ENCODE measurements around the gene HLTF.
"Not testable (repeated sequence)": the region's sequence is repeated elsewhere in the genome, so short reads cannot be mapped to it uniquely, and the experiment has no call there.

The HLTF gene

GRCh38 chr3:149086232-149086988 lies at the start of gene HLTF:
Gene HLTF (minus strand): TSS chr3:149086533. CDS start chr3:149086336, 197 bp downstream.
- peak; percentile 95 for DNase-seq (ENCODE audit: low spot score)

GRCh38 chr3:149134575-149134974 lies 48.2 kb upstream of the HLTF start:
- no peak for DNase-seq (ENCODE audit: low spot score)

GRCh38 chr3:149131589-149131988 lies 45.3 kb upstream of the HLTF start:
- DNase-seq (ENCODE audit: low spot score), result no peak

- DNase-seq (ENCODE audit: low spot score), result peak; percentile 79
Measured at GRCh38 chr3:149129326-149130205, 43.2 kb upstream of the HLTF start, which contains the start of gene HPS3. Gene HPS3 (plus strand): TSS chr3:149129638. CDS start chr3:149129724, 86 bp downstream.

- DNase-seq (ENCODE audit: low spot score), result no peak
Measured at GRCh38 chr3:149128821-149129220, 42.5 kb upstream of the HLTF start.

- no peak for DNase-seq (ENCODE audit: low spot score)
Measured at GRCh38 chr3:149122721-149123578, 36.6 kb upstream of the HLTF start.

- peak; percentile 69 for DNase-seq (ENCODE audit: low spot score)
Measured at GRCh38 chr3:149120051-149120972, 34.0 kb upstream of the HLTF start.

- DNase-seq (ENCODE audit: low spot score), result no peak
Measured at GRCh38 chr3:149119466-149119865, 33.1 kb upstream of the HLTF start.

GRCh38 chr3:149118724-149119123 lies 32.4 kb upstream of the HLTF start:
- DNase-seq (ENCODE audit: low spot score), result no peak

- no peak for DNase-seq (ENCODE audit: low spot score)
Measured at GRCh38 chr3:149115114-149115513, 28.8 kb upstream of the HLTF start.

- DNase-seq (ENCODE audit: low spot score), result no peak
Measured at GRCh38 chr3:149114458-149114857, 28.1 kb upstream of the HLTF start.

- DNase-seq (ENCODE audit: low spot score), result no peak
Measured at GRCh38 chr3:149104484-149104883, 18.2 kb upstream of the HLTF start.

- DNase-seq (ENCODE audit: low spot score), result no peak
Measured at GRCh38 chr3:149101641-149102040, 15.3 kb upstream of the HLTF start.

GRCh38 chr3:149101154-149101553 lies 14.8 kb upstream of the HLTF start:
- DNase-seq (ENCODE audit: low spot score), result no peak

- DNase-seq (ENCODE audit: low spot score), result not testable (repeated sequence)
Measured at GRCh38 chr3:149097987-149098386, 11.7 kb upstream of the HLTF start.

GRCh38 chr3:149095487-149095886 lies 9.2 kb upstream of the HLTF start:
- DNase-seq (ENCODE audit: low spot score), result no peak

GRCh38 chr3:149091983-149092382 lies 5.7 kb upstream of the HLTF start:
- DNase-seq (ENCODE audit: low spot score), result no peak

GRCh38 chr3:149090907-149091306 lies 4.6 kb upstream of the HLTF start:
- DNase-seq (ENCODE audit: low spot score), result no peak

GRCh38 chr3:149090461-149090860 lies 4.1 kb upstream of the HLTF start:
- no peak for DNase-seq (ENCODE audit: low spot score)

GRCh38 chr3:149089395-149089794 lies 3.1 kb upstream of the HLTF start:
- DNase-seq (ENCODE audit: low spot score), result no peak

- DNase-seq (ENCODE audit: low spot score), result no peak
Measured at GRCh38 chr3:149087208-149087607, 875 bp upstream of the HLTF start.

Data from CD4-positive, alpha-beta T cell treated with Interleukin-2 at 100 ng/mL for 4 hours (primary cell).